ENCODE results near the gene ZMYND8.

DNA sequence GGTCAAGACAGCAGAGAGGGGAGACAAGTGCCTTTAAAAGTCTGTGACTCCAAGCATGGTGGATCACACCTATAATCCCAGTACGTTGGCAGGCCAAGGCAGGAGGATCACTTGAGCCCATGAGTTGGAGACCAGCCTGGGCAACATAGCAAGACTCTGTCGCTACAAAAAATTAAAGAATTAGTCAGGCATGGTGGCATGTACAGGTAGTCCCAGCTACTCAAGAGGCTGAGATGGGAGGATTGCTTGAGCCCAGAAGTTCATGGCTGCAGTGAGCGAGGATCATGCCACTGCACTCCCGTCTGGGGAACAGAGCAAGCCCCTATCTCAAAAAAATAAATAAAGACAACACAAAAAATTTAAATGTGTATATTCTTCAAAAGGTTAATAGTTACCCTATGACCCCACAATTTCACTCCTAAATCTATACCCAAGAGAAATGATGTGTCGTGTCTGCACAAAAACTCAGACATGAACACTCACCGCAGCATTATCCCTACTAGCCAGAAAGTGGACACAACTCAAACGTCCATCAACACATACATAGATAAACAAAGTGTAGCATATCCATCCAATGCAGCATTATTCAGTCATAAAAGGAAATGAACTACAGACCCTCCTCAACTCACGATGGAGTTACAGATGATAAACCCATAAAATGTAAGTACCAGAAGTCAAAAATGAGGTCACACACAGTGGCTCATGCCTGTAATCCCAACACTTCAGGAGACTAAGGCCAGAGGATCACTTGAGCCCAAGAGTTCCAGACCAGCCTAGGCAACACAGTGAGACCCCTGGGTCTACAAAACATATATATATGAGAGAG is 23.9 kb downstream of the ZMYND8 start:
- TF ChIP-seq, protein P1, sequence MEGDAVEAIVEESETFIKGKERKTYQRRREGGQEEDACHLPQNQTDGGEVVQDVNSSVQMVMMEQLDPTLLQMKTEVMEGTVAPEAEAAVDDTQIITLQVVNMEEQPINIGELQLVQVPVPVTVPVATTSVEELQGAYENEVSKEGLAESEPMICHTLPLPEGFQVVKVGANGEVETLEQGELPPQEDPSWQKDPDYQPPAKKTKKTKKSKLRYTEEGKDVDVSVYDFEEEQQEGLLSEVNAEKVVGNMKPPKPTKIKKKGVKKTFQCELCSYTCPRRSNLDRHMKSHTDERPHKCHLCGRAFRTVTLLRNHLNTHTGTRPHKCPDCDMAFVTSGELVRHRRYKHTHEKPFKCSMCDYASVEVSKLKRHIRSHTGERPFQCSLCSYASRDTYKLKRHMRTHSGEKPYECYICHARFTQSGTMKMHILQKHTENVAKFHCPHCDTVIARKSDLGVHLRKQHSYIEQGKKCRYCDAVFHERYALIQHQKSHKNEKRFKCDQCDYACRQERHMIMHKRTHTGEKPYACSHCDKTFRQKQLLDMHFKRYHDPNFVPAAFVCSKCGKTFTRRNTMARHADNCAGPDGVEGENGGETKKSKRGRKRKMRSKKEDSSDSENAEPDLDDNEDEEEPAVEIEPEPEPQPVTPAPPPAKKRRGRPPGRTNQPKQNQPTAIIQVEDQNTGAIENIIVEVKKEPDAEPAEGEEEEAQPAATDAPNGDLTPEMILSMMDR (IDR thresholded peaks at IDR 0.05): no peak
- no peak for TF ChIP-seq ZFX (IDR thresholded peaks at IDR 0.05; ENCODE audit: borderline replicate concordance)
